Measurements from ENCODE around the gene FKBP3. TPM values are rescaled to one million over a fixed set of nuclear protein-coding genes. Genes with fewer than 3 reads are reported as not detected.
"Not testable (repeated sequence)": the region's sequence is repeated elsewhere in the genome, so short reads cannot be mapped to it uniquely, and the experiment has no call there.

The FKBP3 gene
- total and polyA plus RNA-seq, 4 donors = 30.6 to 76.5 (median 41.0) TPM

- ATAC-seq (ENCODE audit: insufficient read depth, low FRiP score) = no peak
- Histone ChIP-seq H3K9ac (ENCODE audit: insufficient read depth in 1 of 2, low read length in 2 of 2) (no peak overlapping the region), H3K9me3 (ENCODE audit: control insufficient read depth in 4 of 4, insufficient read depth in 3 of 4, low read length in 3 of 4) (no peaks in the 10 kb centered on the region), H3K27ac (ENCODE audit: low read depth in 1 of 2, low read length in 1 of 2) (no peak overlapping the region), H3K4me3 (no peak overlapping the region), H3K36me3 (ENCODE audit: control insufficient read depth in 4 of 4, insufficient read depth in 4 of 4, low read length in 4 of 4) (peaks cover 0 to 6% (median 1%) of the 10 kb centered on the region in 4 donors), H3K4me1 (ENCODE audit: control insufficient read depth in 5 of 5, insufficient read depth in 5 of 5, low read length in 5 of 5) (no peaks in the 10 kb centered on the region), H3K27me3 (ENCODE audit: control insufficient read depth in 3 of 3, insufficient read depth in 3 of 3, low read length in 2 of 3) (no peaks in the 10 kb centered on the region)
- no peak for DNase-seq
- 96 to 97% methylated on average over 3 of the region's 3 CpGs for WGBS, 2 donors
- TF ChIP-seq CTCF (IDR thresholded peaks at IDR 0.05; ENCODE audit: control extremely low read depth, extremely low read depth) = no peak
Observed at GRCh38 chr14:45149602-45150001, 15.3 kb upstream of the FKBP3 start.

GRCh38 chr14:45145214-45145613 is 10.9 kb upstream of the FKBP3 start:
- TF ChIP-seq CTCF (IDR thresholded peaks at IDR 0.05; ENCODE audit: control extremely low read depth, extremely low read depth) = no peak
- H3K9ac ChIP-seq (ENCODE audit: insufficient read depth in 1 of 2, low read length in 2 of 2) = no peak overlapping the region
- H3K4me3 ChIP-seq = no peak overlapping the region
- no peaks in the 10 kb centered on the region for H3K9me3 ChIP-seq (ENCODE audit: control insufficient read depth in 4 of 4, insufficient read depth in 3 of 4, low read length in 3 of 4)
- H3K36me3 ChIP-seq (ENCODE audit: control insufficient read depth in 4 of 4, insufficient read depth in 4 of 4, low read length in 4 of 4) = peaks cover 0 to 4% (median 0%) of the 10 kb centered on the region in 4 donors
- H3K27me3 ChIP-seq (ENCODE audit: control insufficient read depth in 3 of 3, insufficient read depth in 3 of 3, low read length in 2 of 3) = no peaks in the 10 kb centered on the region
- ATAC-seq (ENCODE audit: insufficient read depth, low FRiP score) (no peak), DNase-seq (no peak)
- 85 to 92% methylated on average over 3 of the region's 3 CpGs for WGBS, 2 donors
- no peak overlapping the region for H3K27ac ChIP-seq (ENCODE audit: low read depth in 1 of 2, low read length in 1 of 2)
- H3K4me1 ChIP-seq (ENCODE audit: control insufficient read depth in 5 of 5, insufficient read depth in 5 of 5, low read length in 5 of 5) = no peaks in the 10 kb centered on the region

GRCh38 chr14:45144658-45145057 is 10.4 kb upstream of the FKBP3 start:
- Histone ChIP-seq H3K9me3 (ENCODE audit: control insufficient read depth in 4 of 4, insufficient read depth in 3 of 4, low read length in 3 of 4) (no peaks in the 10 kb centered on the region), H3K4me3 (no peak overlapping the region), H3K27me3 (ENCODE audit: control insufficient read depth in 3 of 3, insufficient read depth in 3 of 3, low read length in 2 of 3) (no peaks in the 10 kb centered on the region), H3K36me3 (ENCODE audit: control insufficient read depth in 4 of 4, insufficient read depth in 4 of 4, low read length in 4 of 4) (peaks cover 0 to 3% (median 0%) of the 10 kb centered on the region in 4 donors), H3K27ac (ENCODE audit: low read depth in 1 of 2, low read length in 1 of 2) (no peak overlapping the region), H3K4me1 (ENCODE audit: control insufficient read depth in 5 of 5, insufficient read depth in 5 of 5, low read length in 5 of 5) (no peaks in the 10 kb centered on the region), H3K9ac (ENCODE audit: insufficient read depth in 1 of 2, low read length in 2 of 2) (no peak overlapping the region)
- DNase-seq (no peak), ATAC-seq (ENCODE audit: insufficient read depth, low FRiP score) (no peak)
- no peak for TF ChIP-seq CTCF (IDR thresholded peaks at IDR 0.05; ENCODE audit: control extremely low read depth, extremely low read depth)

- not testable (repeated sequence) for ATAC-seq (ENCODE audit: insufficient read depth, low FRiP score); H3K36me3 ChIP-seq (ENCODE audit: control insufficient read depth in 4 of 4, insufficient read depth in 4 of 4, low read length in 4 of 4); H3K27ac ChIP-seq (ENCODE audit: low read depth in 1 of 2, low read length in 1 of 2); H3K4me3 ChIP-seq; H3K9ac ChIP-seq (ENCODE audit: insufficient read depth in 1 of 2, low read length in 2 of 2); H3K4me1 ChIP-seq (ENCODE audit: control insufficient read depth in 5 of 5, insufficient read depth in 5 of 5, low read length in 5 of 5); H3K9me3 ChIP-seq (ENCODE audit: control insufficient read depth in 4 of 4, insufficient read depth in 3 of 4, low read length in 3 of 4); H3K27me3 ChIP-seq (ENCODE audit: control insufficient read depth in 3 of 3, insufficient read depth in 3 of 3, low read length in 2 of 3); DNase-seq
- WGBS, 2 donors = 69 to 83% methylated on average over 8 of the region's 8 CpGs
Observed at GRCh38 chr14:45142083-45142482, 7.8 kb upstream of the FKBP3 start.

Data from lung (tissue), 12 donors.